ENCODE measurements around the gene GABARAPL1. TPM values are rescaled to one million over a fixed set of nuclear protein-coding genes. Genes with fewer than 3 reads are reported as not detected.

The GABARAPL1 gene
- total RNA-seq, 1 experiment from 2014 or later, result 55.6 TPM

DNA sequence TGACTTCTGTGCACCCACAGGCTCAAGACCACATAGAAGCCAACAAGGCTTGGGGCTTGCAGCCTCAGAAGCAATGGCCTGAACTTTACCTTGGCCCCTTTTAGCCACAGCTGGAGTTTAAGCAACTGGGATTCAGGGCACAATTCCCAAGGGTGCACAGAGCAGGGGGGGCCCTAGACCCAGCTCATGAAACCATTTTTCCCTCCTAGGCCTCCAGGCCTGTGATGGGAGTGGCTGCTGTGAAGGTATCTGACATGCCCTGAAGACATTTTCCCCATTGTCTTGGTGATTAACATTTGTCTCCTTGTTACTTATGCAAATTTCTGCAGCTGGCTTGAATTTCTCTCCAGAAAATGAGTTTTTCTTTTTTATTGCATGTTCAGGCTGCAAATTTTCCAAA lies 21.9 kb downstream of the GABARAPL1 start:
- Histone ChIP-seq H3K9ac (ENCODE audit: extremely low read depth, insufficient read length, low read length) (no peak overlapping the region), H2BK20ac (ENCODE audit: low read depth, low read length, poor library complexity, severe bottlenecking) (no peak overlapping the region), H3K14ac (ENCODE audit: insufficient read depth, low read length) (no peak overlapping the region), H3K23ac (ENCODE audit: insufficient read length, low read depth, low read length) (no peak overlapping the region), H4K8ac (replicated peaks; ENCODE audit: insufficient read length, low read depth, low read length) (no peak overlapping the region), H2AK5ac (ENCODE audit: insufficient read length, low read length) (no peak overlapping the region), H3K23me2 (ENCODE audit: insufficient read length, low read depth, low read length, poor library complexity, severe bottlenecking) (no peaks in the 10 kb centered on the region), H2BK12ac (ENCODE audit: insufficient read length, low read depth, low read length) (no peak overlapping the region), H3K27me3 (ENCODE audit: insufficient read depth, low read length) (no peaks in the 10 kb centered on the region), H3K4me2 (ENCODE audit: insufficient read depth, insufficient read length, low read length) (no peak overlapping the region), H3K79me1 (ENCODE audit: insufficient read depth, low read depth, low read length, poor library complexity, severe bottlenecking) (no peaks in the 10 kb centered on the region), H4K5ac (ENCODE audit: insufficient read length, low read depth, low read length) (no peak overlapping the region), H3K9me3 (ENCODE audit: control insufficient read depth, low read depth, low read length) (peaks cover 7% of the 10 kb centered on the region), H3T11ph (ENCODE audit: low read length) (no peak overlapping the region), H4K20me1 (ENCODE audit: control insufficient read depth, insufficient read depth, insufficient read length) (no peaks in the 10 kb centered on the region), H3K56ac (ENCODE audit: insufficient read length, low read depth, low read length) (no peak overlapping the region), H4K91ac (ENCODE audit: insufficient read length, low read depth, low read length) (no peak overlapping the region), H3K79me2 (ENCODE audit: insufficient read depth, low read length) (no peaks in the 10 kb centered on the region), H2AFZ (ENCODE audit: low read length) (no peak overlapping the region), H3K18ac (ENCODE audit: insufficient read length, low read depth, low read length) (no peak overlapping the region), H2BK120ac (ENCODE audit: low read depth, low read length, poor library complexity, severe bottlenecking) (no peak overlapping the region), H2BK5ac (ENCODE audit: insufficient read length, low read length) (no peak overlapping the region), H3K4ac (ENCODE audit: low read depth, low read length) (no peak overlapping the region), H2BK15ac (ENCODE audit: low read depth, low read length) (no peak overlapping the region), H3K4me1 (ENCODE audit: insufficient read depth, low read length) (no peaks in the 10 kb centered on the region), H3K27ac (ENCODE audit: insufficient read length, low read depth, low read length) (no peak overlapping the region)
- H3K4me1 Mint-ChIP-seq, result no peaks in the 10 kb centered on the region
- no peaks in the 10 kb centered on the region; the same call in 1 of the 2 replicates for H3K27me3 Mint-ChIP-seq (ENCODE audit: low read depth)
- H3K9me3 Mint-ChIP-seq, result peaks cover 35 to 37% of the 10 kb centered on the region in 2 experiments
- no peak for DNase-seq
- H3K36me3 Mint-ChIP-seq (ENCODE audit: insufficient read depth in 1 of 3, low read depth in 3 of 3), result peaks cover 15 to 35% (median 18%) of the 10 kb centered on the region in 3 experiments
- TF ChIP-seq CTCF (conservative IDR thresholded peaks at IDR 0.05), result no peak
- H3K27ac Mint-ChIP-seq, result no peak overlapping the region
- no peak overlapping the region for H3K4me3 Mint-ChIP-seq
